A673 (cell line): ENCODE results near the gene PNRC2.

Source experiments
- CTCF ChIP-seq: fragments of 300-800, 200-600 bp; sonication (generic); conservative IDR thresholded peaks from 2 replicates; pipeline ENCODE4 v1.5.1; 2017; ENCODE audit warnings: low read depth, mild to moderate bottlenecking, antibody characterized with exemption, low read length, moderate library complexity, mixed read lengths
- EZH2 ChIP-seq: fragments of 200-600 bp; sonication (generic); IDR thresholded peaks from 2 replicates; pipeline ENCODE4 v1.6.1; 2017; ENCODE audit warnings: borderline replicate concordance, low read depth, mild to moderate bottlenecking, mixed read lengths, antibody characterized with exemption, low read length; ENCODE audit not compliant: poor library complexity, severe bottlenecking

GRCh38 chr1:23966973-23967493 lies 7.4 kb downstream of the PNRC2 start:
- TF ChIP-seq CTCF (no peak), EZH2 (no peak)
